Measurements from ENCODE around the gene COL9A2. TPM values are rescaled to one million over a fixed set of nuclear protein-coding genes. Genes with fewer than 3 reads are reported as not detected.
A peak's percentile ranks its signal among the peaks of the same experiment; 100 is the strongest.

Gene COL9A2
- total RNA-seq, 1 donor from 2014 or later: 1.2 TPM

DNA sequence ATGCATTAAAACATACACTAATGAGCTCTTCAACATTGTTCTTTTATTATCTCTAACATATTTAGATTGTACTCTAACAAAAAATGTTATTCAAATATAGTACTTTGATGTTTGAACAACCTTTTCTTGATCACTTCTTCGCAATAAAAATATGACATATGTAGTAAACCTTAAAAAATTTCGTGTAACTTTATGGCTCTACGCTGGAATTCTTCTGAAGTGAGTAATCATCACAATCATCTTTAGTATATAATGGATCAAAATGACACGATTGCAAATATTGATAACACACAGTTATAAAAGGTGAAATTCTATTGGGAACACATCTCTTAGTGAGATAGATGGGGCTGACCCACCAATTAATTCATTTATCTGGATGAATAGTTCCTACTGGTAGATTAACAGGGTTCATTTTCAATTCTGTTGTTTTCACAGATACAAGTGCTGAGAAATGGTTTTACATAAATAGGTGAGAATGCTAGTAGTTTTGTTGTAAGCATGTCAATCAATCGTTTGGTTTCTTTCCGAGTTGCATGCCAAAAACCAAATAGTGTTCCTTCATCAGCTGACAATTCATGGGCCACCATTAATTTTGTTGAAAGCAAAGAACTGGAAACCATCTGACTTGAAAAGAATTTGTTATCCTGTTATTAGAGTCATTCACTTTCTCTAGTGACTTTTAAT lies 60.5 kb downstream of the COL9A2 start:
- DNase-seq: peak; percentile 18

DNA sequence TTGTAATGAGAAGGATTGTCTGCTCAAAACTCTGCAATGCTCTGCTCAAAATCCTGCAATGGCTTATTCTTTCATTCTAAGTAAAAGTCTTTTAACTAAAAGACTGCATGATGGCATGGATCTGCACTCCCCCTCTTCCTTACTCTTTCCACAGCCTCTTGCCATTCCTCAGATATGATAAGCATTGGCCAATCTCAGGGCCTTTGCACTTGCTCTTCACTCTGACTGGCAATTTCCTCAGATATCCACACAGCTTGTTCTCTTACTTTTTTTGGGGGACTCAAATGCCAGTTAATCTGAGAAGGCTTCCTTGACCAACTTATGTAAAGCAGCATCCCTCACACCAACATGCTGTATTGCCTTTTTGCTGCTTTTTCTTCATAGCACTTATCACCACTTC lies 61.9 kb downstream of the COL9A2 start:
- DNase-seq: no peak

DNA sequence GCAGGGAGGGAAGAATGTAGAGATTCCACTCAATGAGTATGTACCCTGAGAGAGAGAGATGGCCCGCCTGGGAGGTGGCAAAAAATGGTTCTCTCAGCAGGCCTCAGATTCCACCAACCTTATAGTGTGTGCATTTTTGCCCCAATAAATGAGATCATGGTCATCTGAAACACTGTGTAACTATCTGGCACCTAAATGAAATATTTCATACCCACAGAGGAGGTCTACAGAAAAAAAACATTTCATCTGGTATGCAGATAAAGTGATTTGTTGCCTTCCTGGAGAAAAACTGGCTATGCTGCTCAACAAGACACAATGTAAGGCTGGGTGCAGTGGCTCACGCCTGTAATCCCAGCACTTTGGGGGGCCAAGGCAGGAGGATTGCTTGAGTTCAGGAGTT lies 64.5 kb downstream of the COL9A2 start:
- DNase-seq: no peak

DNA sequence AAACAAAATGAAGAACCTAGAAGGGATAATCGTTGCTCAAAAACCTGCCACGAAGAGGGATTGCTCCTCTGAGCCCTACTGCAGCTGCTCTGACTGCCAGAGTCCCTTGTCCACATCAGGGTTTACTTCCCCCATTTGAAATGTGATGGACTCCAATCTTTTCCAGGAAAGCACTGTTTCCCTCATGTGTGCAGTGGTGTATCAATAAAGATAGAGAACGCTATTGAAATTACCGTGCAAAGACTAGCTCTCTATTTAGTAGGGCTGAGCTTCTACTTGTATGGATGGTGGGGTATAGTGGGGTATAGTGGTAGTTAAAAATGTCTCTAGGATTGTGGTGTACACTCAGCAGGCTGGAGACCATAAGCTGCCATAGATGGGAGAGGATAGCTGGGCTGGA lies 65.6 kb downstream of the COL9A2 start:
- DNase-seq: no peak

Other genes with a start within 250 kb of the COL9A2 start
- 53.3 and 101 TPM in 2 replicates for gene PPT1, start 220.0 kb downstream of the COL9A2 start, total RNA-seq
- gene RLF, start 155.9 kb downstream of the COL9A2 start, total RNA-seq: 23.3 and 24.5 TPM in 2 replicates
- not detected in 2 replicates for gene TMCO2, start 69.3 kb downstream of the COL9A2 start, total RNA-seq
- gene ZMPSTE24, start 59.0 kb downstream of the COL9A2 start, total RNA-seq: 80.4 and 85.3 TPM in 2 replicates
- 3.7 and 6.7 TPM in 2 replicates for gene SMAP2, start 56.4 kb upstream of the COL9A2 start, total RNA-seq
- 1.2 and 2.0 TPM in 2 replicates for gene ZFP69B, start 133.2 kb upstream of the COL9A2 start, total RNA-seq
- gene ZFP69, start 160.0 kb upstream of the COL9A2 start, total RNA-seq: 2.1 and 4.1 TPM in 2 replicates
- 6.7 and 11.9 TPM in 2 replicates for gene EXO5, start 191.5 kb upstream of the COL9A2 start, total RNA-seq
- 3.3 and 4.4 TPM in 2 replicates for gene ZNF684, start 214.4 kb upstream of the COL9A2 start, total RNA-seq